KOPT-K1 (cell line): ENCODE measurements around the gene SLC22A12.
"Not testable (repeated sequence)": the region's sequence is repeated elsewhere in the genome, so short reads cannot be mapped to it uniquely, and the experiment has no call there.

Experiments used
- H3K27ac ChIP-seq: fragments of 200-600 bp; sonication (generic); 2 replicates; pipeline ENCODE4 v1.5.1; 2016; ENCODE audit warnings: antibody characterized with exemption, mild to moderate bottlenecking, low read depth, low read length; ENCODE audit not compliant: poor library complexity, severe bottlenecking
- H3K36me3 ChIP-seq: fragments of 200-600 bp; sonication (generic); 2 replicates; pipeline ENCODE4 v1.5.1; 2017; ENCODE audit warnings: antibody characterized with exemption, mild to moderate bottlenecking, low read length, moderate library complexity; ENCODE audit not compliant: insufficient read depth
- H3K9me3 ChIP-seq: fragments of 200-600 bp; sonication (generic); 2 replicates; pipeline ENCODE4 v1.5.1; 2017; ENCODE audit warnings: antibody characterized with exemption, low read length, mild to moderate bottlenecking; ENCODE audit not compliant: insufficient read depth, poor library complexity, severe bottlenecking

Gene SLC22A12

GRCh38 chr11:64591257-64592233 lies 525 bp downstream of the SLC22A12 start:
- Histone ChIP-seq H3K36me3 (no peaks in the 10 kb centered on the region), H3K9me3 (peaks cover 13% of the 10 kb centered on the region), H3K27ac (no peak overlapping the region)

GRCh38 chr11:64592234-64592615 lies 1.2 kb downstream of the SLC22A12 start:
- no peaks in the 10 kb centered on the region for H3K36me3 ChIP-seq
- peaks cover 13% of the 10 kb centered on the region for H3K9me3 ChIP-seq

DNA sequence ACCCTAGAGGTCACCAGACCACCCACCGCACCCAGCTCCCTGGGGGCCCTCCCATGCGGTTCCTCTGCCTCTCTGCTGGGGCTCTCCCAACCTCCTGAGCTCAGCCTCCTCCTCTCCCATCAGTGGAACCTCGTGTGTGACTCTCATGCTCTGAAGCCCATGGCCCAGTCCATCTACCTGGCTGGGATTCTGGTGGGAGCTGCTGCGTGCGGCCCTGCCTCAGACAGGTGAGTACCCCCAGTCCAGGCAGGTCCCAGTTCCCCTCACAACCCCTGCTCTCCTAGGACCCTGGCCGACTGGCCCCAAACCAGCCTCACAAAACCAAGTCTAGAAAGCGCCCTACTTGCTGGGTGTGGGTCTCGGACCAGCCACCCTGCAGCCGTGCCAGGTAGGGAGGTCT lies 1.6 kb downstream of the SLC22A12 start:
- peaks cover 13% of the 10 kb centered on the region for H3K9me3 ChIP-seq
- no peaks in the 10 kb centered on the region for H3K36me3 ChIP-seq
- H3K27ac ChIP-seq: no peak overlapping the region

More at GRCh38 chr11:64592234-64592615, 1.2 kb downstream of the SLC22A12 start:
- H3K27ac ChIP-seq: no peak overlapping the region

DNA sequence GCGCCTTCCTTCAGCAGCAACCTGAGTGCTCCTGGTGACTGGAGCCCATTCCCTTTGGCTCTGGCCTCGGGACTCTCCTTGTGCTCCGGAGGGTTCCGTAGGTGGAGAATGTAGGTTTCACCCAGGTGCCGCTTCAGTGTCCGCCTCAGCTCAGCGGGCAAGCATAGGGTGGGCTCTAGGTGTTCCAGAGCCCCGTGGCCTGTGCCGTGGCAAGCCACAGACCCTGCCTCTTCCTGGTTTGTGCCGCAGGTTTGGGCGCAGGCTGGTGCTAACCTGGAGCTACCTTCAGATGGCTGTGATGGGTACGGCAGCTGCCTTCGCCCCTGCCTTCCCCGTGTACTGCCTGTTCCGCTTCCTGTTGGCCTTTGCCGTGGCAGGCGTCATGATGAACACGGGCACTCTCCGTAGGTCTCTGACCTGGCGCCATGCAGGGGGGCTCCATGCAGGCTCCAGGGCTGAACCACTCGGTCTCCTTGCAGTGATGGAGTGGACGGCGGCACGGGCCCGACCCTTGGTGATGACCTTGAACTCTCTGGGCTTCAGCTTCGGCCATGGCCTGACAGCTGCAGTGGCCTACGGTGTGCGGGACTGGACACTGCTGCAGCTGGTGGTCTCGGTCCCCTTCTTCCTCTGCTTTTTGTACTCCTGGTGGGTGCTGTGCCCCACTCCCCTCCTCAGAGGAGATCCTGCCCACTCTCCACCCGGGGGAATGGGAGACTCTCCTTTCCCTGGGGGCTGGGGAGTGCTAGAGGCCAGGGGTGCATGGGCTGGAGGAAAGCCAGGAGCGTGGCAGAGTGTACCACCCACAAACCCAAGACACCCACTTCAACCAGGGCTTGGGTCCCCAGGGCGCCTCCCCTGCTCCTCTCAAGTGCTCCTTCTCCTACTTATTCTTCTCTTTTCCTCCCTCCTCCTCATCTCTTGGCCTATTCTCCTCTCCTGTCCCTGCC lies 2.4 kb downstream of the SLC22A12 start:
- Histone ChIP-seq H3K27ac (no peak overlapping the region), H3K36me3 (no peaks in the 10 kb centered on the region), H3K9me3 (peaks cover 10% of the 10 kb centered on the region)

- Histone ChIP-seq H3K27ac (no peak overlapping the region), H3K9me3 (peaks cover under 1% of the 10 kb centered on the region), H3K36me3 (no peaks in the 10 kb centered on the region)
These were observed 3.3 kb downstream of the SLC22A12 start for GRCh38 chr11:64594159-64594939.

- H3K36me3 ChIP-seq, H3K27ac ChIP-seq, H3K9me3 ChIP-seq: not testable (repeated sequence)
These were observed 4.9 kb downstream of the SLC22A12 start for GRCh38 chr11:64595922-64596321.

DNA sequence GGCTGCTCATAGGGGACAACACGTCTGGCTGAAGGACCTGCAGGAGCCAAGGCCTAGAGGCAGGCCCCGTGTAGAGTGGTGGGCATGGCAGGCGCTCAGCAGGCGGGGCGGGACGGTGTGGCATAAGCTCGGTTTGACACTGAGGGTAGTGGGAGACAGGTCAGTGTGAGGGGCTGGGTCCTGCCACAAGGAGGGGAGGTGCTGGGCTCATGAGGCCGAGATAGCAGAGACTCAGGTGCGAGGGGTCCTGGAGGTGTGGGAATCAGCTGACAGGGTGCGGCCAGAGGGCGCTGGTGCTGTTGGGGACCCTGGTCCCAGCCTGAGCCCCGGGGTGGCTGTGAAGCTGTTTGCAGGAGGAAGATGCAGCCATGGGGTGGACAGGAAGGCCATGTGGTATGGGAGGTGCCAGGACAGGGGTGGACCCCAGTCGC lies 6.7 kb downstream of the SLC22A12 start:
- H3K36me3 ChIP-seq: no peaks in the 10 kb centered on the region
- H3K9me3 ChIP-seq: no peaks in the 10 kb centered on the region

DNA sequence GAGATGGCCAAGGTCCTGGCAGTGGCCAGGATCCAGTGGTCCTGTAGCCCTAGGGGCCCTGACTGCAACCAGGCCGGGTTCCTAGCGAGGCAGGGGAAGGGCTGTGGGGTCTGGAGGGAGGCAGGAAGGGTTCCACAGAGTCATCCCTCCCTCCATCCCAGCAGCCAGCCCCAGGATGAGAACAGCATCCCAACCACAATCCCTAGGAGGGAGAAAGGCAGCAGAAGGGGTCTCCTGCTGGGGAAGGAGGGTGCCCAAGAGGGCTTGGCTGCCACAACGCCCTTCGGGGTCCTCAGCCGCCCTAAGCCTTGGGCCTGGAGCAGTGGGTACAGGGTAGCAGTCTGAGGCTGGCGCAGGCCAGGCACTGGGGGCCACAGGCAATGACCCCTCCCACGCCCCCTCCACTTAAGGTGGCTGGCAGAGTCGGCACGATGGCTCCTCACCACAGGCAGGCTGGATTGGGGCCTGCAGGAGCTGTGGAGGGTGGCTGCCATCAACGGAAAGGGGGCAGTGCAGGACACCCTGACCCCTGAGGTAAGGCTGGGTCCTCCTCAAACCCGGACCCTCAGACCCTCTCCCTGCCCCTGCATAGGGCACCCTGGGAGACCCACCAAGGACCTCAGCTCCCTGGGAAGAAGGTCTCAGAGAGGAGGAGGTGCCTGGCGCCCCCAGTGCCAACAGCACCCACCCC lies 7.2 kb downstream of the SLC22A12 start:
- Histone ChIP-seq H3K9me3 (no peaks in the 10 kb centered on the region), H3K27ac (no peak overlapping the region), H3K36me3 (no peaks in the 10 kb centered on the region)

More for the DNA sequence above, 6.7 kb downstream of the SLC22A12 start:
- H3K27ac ChIP-seq: no peak overlapping the region

DNA sequence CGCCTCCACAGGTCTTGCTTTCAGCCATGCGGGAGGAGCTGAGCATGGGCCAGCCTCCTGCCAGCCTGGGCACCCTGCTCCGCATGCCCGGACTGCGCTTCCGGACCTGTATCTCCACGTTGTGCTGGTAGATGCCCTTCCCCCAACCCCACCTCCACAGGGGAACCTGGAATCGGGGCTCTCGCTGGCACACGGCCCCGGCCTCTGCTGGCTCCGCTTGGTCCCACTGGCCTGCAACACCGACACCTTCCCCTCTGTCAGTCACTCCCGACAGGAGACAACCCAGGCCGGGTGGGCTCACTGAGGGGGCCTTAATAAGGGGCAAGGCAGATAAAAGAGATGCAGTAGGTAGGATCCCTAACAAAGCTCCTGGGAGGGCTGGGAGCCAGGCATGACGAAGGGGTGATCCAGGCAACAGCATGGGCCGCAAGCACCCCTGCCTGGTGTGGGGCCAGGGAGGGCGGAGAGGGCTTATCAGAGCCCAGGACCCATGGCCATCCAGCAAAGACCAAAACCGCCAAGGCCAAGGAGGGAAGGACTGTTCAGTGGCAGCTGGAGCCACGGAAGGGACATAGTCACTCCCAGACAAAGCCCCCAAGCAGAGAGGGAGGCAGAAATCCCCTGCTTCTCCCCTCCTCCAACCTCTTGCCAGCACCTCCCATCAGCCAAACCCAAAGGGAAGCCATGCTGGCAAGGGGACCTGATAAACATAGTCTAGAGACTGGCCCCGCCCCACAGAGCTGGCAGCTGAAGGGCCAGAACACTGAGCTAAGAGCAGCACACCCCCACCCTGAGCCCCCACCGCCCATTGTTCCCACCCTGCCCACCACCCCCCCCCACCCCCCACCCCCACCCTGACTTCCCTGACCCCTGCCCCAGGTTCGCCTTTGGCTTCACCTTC lies 8.0 kb downstream of the SLC22A12 start:
- no peaks in the 10 kb centered on the region for H3K9me3 ChIP-seq
- no peak overlapping the region for H3K27ac ChIP-seq
- H3K36me3 ChIP-seq: no peaks in the 10 kb centered on the region

GRCh38 chr11:64599698-64600211 lies 8.7 kb downstream of the SLC22A12 start:
- Histone ChIP-seq H3K27ac (no peak overlapping the region), H3K9me3 (no peaks in the 10 kb centered on the region), H3K36me3 (no peaks in the 10 kb centered on the region)

GRCh38 chr11:64600281-64600992 lies 9.4 kb downstream of the SLC22A12 start:
- Histone ChIP-seq H3K27ac (no peak overlapping the region), H3K36me3 (no peaks in the 10 kb centered on the region), H3K9me3 (no peaks in the 10 kb centered on the region)

DNA sequence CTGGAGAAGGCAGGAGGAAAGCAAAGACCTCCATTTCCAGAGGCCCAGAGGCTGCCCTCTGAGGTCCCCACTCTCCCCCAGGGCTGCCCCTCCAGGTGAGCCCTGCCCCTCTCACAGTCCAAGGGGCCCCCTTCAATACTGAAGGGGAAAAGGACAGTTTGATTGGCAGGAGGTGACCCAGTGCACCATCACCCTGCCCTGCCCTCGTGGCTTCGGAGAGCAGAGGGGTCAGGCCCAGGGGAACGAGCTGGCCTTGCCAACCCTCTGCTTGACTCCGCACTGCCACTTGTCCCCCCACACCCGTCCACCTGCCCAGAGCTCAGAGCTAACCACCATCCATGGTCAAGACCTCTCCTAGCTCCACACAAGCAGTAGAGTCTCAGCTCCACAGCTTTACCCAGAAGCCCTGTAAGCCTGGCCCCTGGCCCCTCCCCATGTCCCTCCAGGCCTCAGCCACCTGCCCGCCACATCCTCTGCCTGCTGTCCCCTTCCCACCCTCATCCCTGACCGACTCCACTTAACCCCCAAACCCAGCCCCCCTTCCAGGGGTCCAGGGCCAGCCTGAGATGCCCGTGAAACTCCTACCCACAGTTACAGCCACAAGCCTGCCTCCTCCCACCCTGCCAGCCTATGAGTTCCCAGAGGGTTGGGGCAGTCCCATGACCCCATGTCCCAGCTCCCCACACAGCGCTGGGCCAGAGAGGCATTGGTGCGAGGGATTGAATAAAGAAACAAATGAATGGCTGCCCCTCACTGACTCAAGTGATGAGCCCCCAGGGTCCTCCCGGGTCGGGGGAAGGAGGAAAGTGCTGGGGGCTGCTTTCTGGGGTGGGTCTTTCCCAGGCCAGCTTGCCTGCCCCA lies 10.8 kb downstream of the SLC22A12 start:
- H3K9me3 ChIP-seq: no peaks in the 10 kb centered on the region
- H3K36me3 ChIP-seq: no peaks in the 10 kb centered on the region
- no peak overlapping the region for H3K27ac ChIP-seq
